BJ (cell line): ENCODE data around the gene DTX2. TPM values are rescaled to one million over a fixed set of nuclear protein-coding genes. Genes with fewer than 3 reads are reported as not detected.
"Not testable (repeated sequence)": the region's sequence is repeated elsewhere in the genome, so short reads cannot be mapped to it uniquely, and the experiment has no call there.

Source experiments
- CTCF ChIA-PET: fragments of 350-600 bp; formaldehyde crosslinking; extraction: SDS; loops from one replicate; lab custom pipeline; 2021; ENCODE audit warnings: antibody characterized with exemption, inconsistent platforms; lab: Yijun Ruan, JAX
- POLR2A ChIA-PET: fragments of 300-600 bp; sonication (Branson Sonifier 250); formaldehyde crosslinking; extraction: SDS; loops from one replicate; lab custom pipeline; 2021; ENCODE audit warnings: antibody characterized with exemption; lab: Charles Lee
- DNase-seq: peaks from one replicate; pipeline ENCODE4 v3.0.0-alpha.2; 2011; ENCODE audit warnings: low read depth
- H3K27me3 ChIP-seq: 2 replicates; pipeline ENCODE4 v1.6.0; 2011; ENCODE audit warnings: low read length; ENCODE audit not compliant: control insufficient read depth, insufficient read depth
- H3K36me3 ChIP-seq: 2 replicates; pipeline ENCODE4 v1.5.1; 2011; ENCODE audit warnings: low read length; ENCODE audit not compliant: control insufficient read depth, insufficient read depth
- H3K4me3 ChIP-seq: 2 replicates; pipeline ENCODE4 v1.5.1; 2011; ENCODE audit warnings: low read depth, mild to moderate bottlenecking, control low read depth, low read length
- polyA plus RNA-seq: library from polyadenylated mRNA; depleted of rRNA; stranded (reverse); fragments of >200 nt; gene quantifications from 2 replicates; pipeline ENCODE4 v1.2.3, GENCODE V29; 2011

DTX2 gene
- polyA plus RNA-seq, 1 experiment = 3.3 TPM

- H3K4me3 ChIP-seq, POLR2A ChIA-PET, H3K27me3 ChIP-seq, DNase-seq, H3K36me3 ChIP-seq, CTCF ChIA-PET: not testable (repeated sequence)
These were observed 15.4 kb downstream of the DTX2 start for GRCh38 chr7:76476742-76477474.

DNA sequence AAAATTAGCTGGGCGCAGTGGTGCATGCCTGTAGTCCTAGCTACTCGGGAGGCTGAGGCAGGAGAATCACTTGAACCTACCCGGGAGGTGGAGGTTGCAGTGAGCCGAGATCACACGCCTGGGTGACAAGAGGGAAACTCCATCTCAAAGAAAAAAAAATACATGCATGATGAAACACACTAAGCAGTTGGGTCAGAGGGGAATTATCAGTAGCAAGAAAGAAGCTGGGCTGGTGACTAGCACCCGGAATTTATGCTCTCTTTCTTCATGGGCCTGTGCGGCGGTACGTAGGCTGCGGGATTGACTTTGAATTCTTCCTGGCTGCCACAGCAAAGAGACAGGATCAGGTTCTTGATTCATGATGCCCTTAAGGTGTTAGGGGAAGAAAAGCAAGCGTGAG lies 18.1 kb downstream of the DTX2 start:
- DNase-seq, H3K36me3 ChIP-seq, H3K27me3 ChIP-seq, CTCF ChIA-PET, H3K4me3 ChIP-seq, POLR2A ChIA-PET: not testable (repeated sequence)

DNA sequence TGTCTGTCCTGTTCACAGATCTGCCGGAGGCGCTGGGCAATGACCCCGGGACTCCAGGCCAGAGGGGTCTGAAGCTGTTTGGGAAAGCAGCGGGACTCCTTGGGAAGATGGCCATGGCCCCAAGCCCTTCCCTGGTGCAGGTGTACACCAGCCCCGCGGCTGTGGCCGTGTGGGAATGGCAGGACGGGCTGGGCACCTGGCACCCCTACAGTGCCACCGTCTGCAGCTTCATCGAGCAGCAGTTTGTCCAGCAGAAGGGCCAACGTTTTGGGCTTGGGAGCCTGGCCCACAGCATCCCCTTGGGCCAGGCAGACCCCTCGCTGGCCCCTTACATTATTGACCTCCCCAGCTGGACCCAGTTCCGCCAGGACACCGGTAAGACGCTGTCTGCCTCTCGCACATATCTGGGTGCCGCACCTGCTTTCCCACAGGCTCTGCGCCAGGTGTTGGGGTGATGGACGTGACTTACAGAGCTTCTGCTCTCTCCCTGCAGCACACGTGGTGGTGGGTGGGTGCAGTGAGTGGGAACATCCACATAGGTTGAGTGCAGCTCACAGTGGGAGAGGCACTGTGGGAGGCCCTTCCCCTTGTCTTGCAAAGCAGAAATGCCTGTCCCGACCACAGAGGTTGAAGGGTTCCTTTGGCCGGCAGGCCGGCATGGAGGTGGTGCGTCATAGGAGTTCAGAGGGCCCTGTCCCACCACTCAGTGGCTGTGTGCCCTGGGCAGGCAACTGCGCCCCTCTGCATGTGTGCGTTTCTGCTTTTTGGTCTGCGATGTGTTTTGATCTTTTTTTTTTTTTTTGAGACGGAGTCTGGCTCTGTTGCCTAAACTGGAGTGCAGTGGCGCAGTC lies 19.1 kb downstream of the DTX2 start:
- POLR2A ChIA-PET, CTCF ChIA-PET, H3K4me3 ChIP-seq, H3K27me3 ChIP-seq, H3K36me3 ChIP-seq, DNase-seq: not testable (repeated sequence)

GRCh38 chr7:76482660-76483059 lies 21.2 kb downstream of the DTX2 start:
- H3K36me3 ChIP-seq, H3K27me3 ChIP-seq, H3K4me3 ChIP-seq, CTCF ChIA-PET, DNase-seq, POLR2A ChIA-PET: not testable (repeated sequence)

DNA sequence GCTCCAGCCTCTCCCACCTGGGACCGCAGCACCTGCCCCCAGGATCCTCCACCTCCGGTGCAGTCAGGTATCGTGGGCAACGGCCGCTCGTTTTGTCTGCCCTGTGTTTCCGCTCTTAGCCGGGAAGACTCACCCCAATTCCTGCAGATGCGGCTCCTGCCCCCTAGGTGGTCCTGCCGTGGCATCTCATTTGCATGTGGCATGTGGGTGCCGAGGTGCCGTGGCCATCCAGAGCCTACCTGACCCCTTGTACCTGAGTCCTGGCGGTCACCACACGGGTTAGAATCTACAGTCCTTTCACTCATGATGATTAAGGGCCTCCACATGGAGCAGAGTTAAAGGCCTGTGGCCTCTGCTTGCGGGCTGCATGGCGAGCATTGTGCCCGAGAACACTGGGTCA lies 21.6 kb downstream of the DTX2 start:
- H3K36me3 ChIP-seq, H3K4me3 ChIP-seq, DNase-seq, CTCF ChIA-PET, H3K27me3 ChIP-seq, POLR2A ChIA-PET: not testable (repeated sequence)

- H3K4me3 ChIP-seq, POLR2A ChIA-PET, CTCF ChIA-PET, DNase-seq, H3K27me3 ChIP-seq, H3K36me3 ChIP-seq: not testable (repeated sequence)
These were observed 22.9 kb downstream of the DTX2 start for GRCh38 chr7:76484456-76484855.

DNA sequence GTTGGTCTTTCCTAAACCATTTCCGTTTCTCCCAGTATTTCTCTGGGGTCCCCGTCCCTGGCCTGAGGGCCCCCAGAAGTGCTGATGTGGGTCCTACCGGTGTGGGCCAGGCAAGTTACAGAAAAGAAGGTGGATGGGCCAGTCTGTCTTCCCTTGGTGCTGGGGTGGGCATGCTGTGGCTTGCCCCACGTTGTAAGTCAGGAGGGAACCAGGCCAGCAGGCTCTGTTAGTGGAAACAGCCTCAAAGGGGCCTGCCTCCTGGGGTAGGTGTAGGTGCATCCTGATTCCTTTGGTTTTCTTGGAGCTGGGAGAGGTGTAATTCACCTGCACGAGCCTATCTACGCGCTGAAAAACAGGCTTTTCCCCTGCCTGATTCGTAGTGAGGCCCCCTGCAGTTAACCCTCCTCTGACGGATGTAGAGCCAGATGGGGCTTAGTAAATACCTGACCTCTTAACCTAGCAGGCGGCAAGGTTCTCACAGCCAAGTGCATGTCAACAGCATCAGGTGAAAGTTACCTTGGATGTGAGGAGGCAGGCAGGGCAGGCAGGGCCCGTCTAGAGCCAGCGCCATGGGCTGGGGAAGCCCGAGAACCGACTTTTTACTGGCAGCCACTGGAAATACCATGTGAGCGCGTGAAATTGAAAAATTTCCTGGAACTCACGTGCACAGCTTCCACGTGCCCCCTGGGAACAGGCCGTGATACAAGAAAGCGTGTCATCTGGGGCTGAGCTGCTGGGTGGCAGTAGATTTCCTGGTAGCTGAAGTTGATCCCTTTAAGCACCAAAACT lies 24.5 kb downstream of the DTX2 start:
- H3K4me3 ChIP-seq, DNase-seq, H3K27me3 ChIP-seq, H3K36me3 ChIP-seq, POLR2A ChIA-PET, CTCF ChIA-PET: not testable (repeated sequence)

DNA sequence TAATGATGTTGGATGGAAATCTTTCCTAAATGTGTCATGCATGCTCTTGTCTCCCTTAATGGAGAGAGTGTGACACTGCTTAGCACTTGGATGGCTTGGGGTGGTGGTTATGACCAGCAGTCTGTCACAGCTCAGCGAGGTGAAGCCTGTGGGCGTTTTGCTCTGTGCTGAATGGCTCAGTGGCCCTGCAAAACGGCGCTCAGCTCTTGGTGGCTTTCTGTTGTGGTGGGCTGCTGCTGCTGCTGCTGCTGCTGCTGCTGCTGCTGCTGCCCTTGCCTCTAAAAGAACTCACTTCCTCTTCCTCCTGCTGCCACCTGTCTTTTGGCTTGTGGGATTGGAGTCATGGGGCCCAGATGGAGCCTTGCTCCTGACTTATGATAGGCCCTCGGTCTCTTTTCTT lies 25.1 kb downstream of the DTX2 start:
- POLR2A ChIA-PET, H3K36me3 ChIP-seq: not testable (repeated sequence)

DNA sequence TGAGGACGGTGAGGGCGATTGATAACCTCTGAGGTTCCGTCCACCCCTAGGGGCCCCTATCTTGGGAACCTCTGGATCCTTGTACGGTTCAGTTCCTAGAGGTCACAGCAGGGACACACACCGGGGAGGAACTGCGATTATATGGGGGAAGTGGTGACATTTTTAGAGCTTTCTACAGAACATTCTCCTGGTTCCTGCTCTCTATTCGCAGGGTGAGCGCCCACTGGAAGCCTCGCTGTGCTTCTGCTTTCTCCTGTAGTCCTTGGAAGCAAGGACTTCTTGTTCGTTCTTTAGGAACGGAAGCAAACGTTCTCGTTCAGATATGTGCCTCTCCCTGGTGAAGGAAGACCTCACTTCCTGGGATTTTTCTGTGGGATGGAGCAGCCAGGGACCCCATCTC lies 26.5 kb downstream of the DTX2 start:
- CTCF ChIA-PET, DNase-seq, H3K4me3 ChIP-seq, POLR2A ChIA-PET, H3K36me3 ChIP-seq, H3K27me3 ChIP-seq: not testable (repeated sequence)

More for the DNA sequence above, 25.1 kb downstream of the DTX2 start:
- H3K27me3 ChIP-seq, CTCF ChIA-PET, H3K4me3 ChIP-seq, DNase-seq: not testable (repeated sequence)

GRCh38 chr7:76492139-76492538 lies 30.6 kb downstream of the DTX2 start:
- H3K4me3 ChIP-seq, DNase-seq, H3K36me3 ChIP-seq, CTCF ChIA-PET, H3K27me3 ChIP-seq, POLR2A ChIA-PET: not testable (repeated sequence)

- POLR2A ChIA-PET, H3K27me3 ChIP-seq, CTCF ChIA-PET, H3K36me3 ChIP-seq, DNase-seq, H3K4me3 ChIP-seq: not testable (repeated sequence)
These were observed 34.2 kb downstream of the DTX2 start for GRCh38 chr7:76495717-76496116.

GRCh38 chr7:76497918-76498582 lies 36.5 kb downstream of the DTX2 start:
- DNase-seq, CTCF ChIA-PET, H3K36me3 ChIP-seq, H3K4me3 ChIP-seq, H3K27me3 ChIP-seq, POLR2A ChIA-PET: not testable (repeated sequence)
